ENCODE results near the gene FBXO31. TPM values are rescaled to one million over a fixed set of nuclear protein-coding genes. Genes with fewer than 3 reads are reported as not detected.

The FBXO31 gene
- total RNA-seq, 1 experiment from 2014 or later, result 11.9 TPM

- no peak overlapping the region for H3K4me3 ChIP-seq
- H3K27ac ChIP-seq, result no peak overlapping the region
- no peaks in the 10 kb centered on the region; the same call in 1 of the 2 replicates for H3K4me1 ChIP-seq
- peaks cover 5% of the 10 kb centered on the region; the same call in 1 of the 2 replicates for H3K36me3 ChIP-seq
- H3K9me3 ChIP-seq (replicated peaks), result no peaks in the 10 kb centered on the region
- no peaks in the 10 kb centered on the region for H3K27me3 ChIP-seq
- DNase-seq, result no peak
Measured at GRCh38 chr16:87339086-87339723, 44.4 kb downstream of the FBXO31 start.

GRCh38 chr16:87338155-87338765 is 45.3 kb downstream of the FBXO31 start:
- DNase-seq, result no peak
- Histone ChIP-seq H3K27me3 (no peaks in the 10 kb centered on the region), H3K4me1 (no peaks in the 10 kb centered on the region; the same call in 1 of the 2 replicates), H3K36me3 (peaks cover 5% of the 10 kb centered on the region; the same call in 1 of the 2 replicates), H3K9me3 (replicated peaks) (no peaks in the 10 kb centered on the region), H3K4me3 (no peak overlapping the region), H3K27ac (no peak overlapping the region)

GRCh38 chr16:87337262-87337771 is 46.3 kb downstream of the FBXO31 start:
- H3K36me3 ChIP-seq, result peaks cover 5% of the 10 kb centered on the region; the same call in 1 of the 2 replicates
- no peaks in the 10 kb centered on the region for H3K27me3 ChIP-seq
- H3K27ac ChIP-seq, result no peak overlapping the region
- no peak overlapping the region for H3K4me3 ChIP-seq
- peak; percentile 31 to 33 for DNase-seq
- H3K9me3 ChIP-seq (replicated peaks), result no peaks in the 10 kb centered on the region
- H3K4me1 ChIP-seq, result no peaks in the 10 kb centered on the region; the same call in 1 of the 2 replicates

GRCh38 chr16:87336434-87337240 is 46.9 kb downstream of the FBXO31 start:
- H3K36me3 ChIP-seq, result no peaks in the 10 kb centered on the region
- no peaks in the 10 kb centered on the region for H3K9me3 ChIP-seq (replicated peaks)
- DNase-seq, result no peak
- H3K27ac ChIP-seq, result no peak overlapping the region
- no peaks in the 10 kb centered on the region; the same call in 1 of the 2 replicates for H3K4me1 ChIP-seq
- no peaks in the 10 kb centered on the region for H3K27me3 ChIP-seq
- no peak overlapping the region for H3K4me3 ChIP-seq

GRCh38 chr16:87335625-87336433 is 47.7 kb downstream of the FBXO31 start:
- Histone ChIP-seq H3K27me3 (no peaks in the 10 kb centered on the region), H3K4me1 (no peaks in the 10 kb centered on the region; the same call in 1 of the 2 replicates), H3K27ac (no peak overlapping the region), H3K36me3 (no peaks in the 10 kb centered on the region), H3K9me3 (replicated peaks) (no peaks in the 10 kb centered on the region), H3K4me3 (no peak overlapping the region)
- DNase-seq, result no peak

GRCh38 chr16:87334651-87335624 is 48.6 kb downstream of the FBXO31 start:
- H3K9me3 ChIP-seq (replicated peaks), result no peaks in the 10 kb centered on the region
- no peak overlapping the region for H3K4me3 ChIP-seq
- H3K36me3 ChIP-seq, result no peaks in the 10 kb centered on the region
- no peak overlapping the region for H3K27ac ChIP-seq
- no peaks in the 10 kb centered on the region; the same call in 1 of the 2 replicates for H3K4me1 ChIP-seq
- DNase-seq, result peak; percentile 11 to 24
- no peaks in the 10 kb centered on the region for H3K27me3 ChIP-seq

GRCh38 chr16:87333581-87334331 is 49.8 kb downstream of the FBXO31 start:
- H3K27ac ChIP-seq, result no peak overlapping the region
- H3K4me3 ChIP-seq, result no peak overlapping the region
- H3K4me1 ChIP-seq, result no peaks in the 10 kb centered on the region; the same call in 1 of the 2 replicates
- no peaks in the 10 kb centered on the region for H3K27me3 ChIP-seq
- no peaks in the 10 kb centered on the region for H3K36me3 ChIP-seq
- DNase-seq, result no peak
- H3K9me3 ChIP-seq (replicated peaks), result no peaks in the 10 kb centered on the region

GRCh38 chr16:87333101-87333500 is 50.5 kb downstream of the FBXO31 start:
- H3K27me3 ChIP-seq, result no peaks in the 10 kb centered on the region

GRCh38 chr16:87332150-87332549 is 51.4 kb downstream of the FBXO31 start:
- H3K36me3 ChIP-seq, result no peaks in the 10 kb centered on the region
- H3K4me1 ChIP-seq, result no peaks in the 10 kb centered on the region
- DNase-seq, result no peak
- H3K4me3 ChIP-seq, result no peak overlapping the region
- no peak overlapping the region for H3K27ac ChIP-seq
- no peaks in the 10 kb centered on the region for H3K27me3 ChIP-seq
- H3K9me3 ChIP-seq (replicated peaks), result no peaks in the 10 kb centered on the region

More at GRCh38 chr16:87333101-87333500, 50.5 kb downstream of the FBXO31 start:
- no peak overlapping the region for H3K4me3 ChIP-seq
- H3K27ac ChIP-seq, result no peak overlapping the region
- no peak for DNase-seq
- H3K36me3 ChIP-seq, result no peaks in the 10 kb centered on the region
- no peaks in the 10 kb centered on the region for H3K9me3 ChIP-seq (replicated peaks)
- no peaks in the 10 kb centered on the region; the same call in 1 of the 2 replicates for H3K4me1 ChIP-seq

- Histone ChIP-seq H3K9me3 (replicated peaks) (no peaks in the 10 kb centered on the region), H3K27ac (no peak overlapping the region), H3K4me3 (no peak overlapping the region), H3K36me3 (no peaks in the 10 kb centered on the region), H3K27me3 (no peaks in the 10 kb centered on the region), H3K4me1 (no peaks in the 10 kb centered on the region)
- DNase-seq, result no peak
Measured at GRCh38 chr16:87331241-87331801, 52.3 kb downstream of the FBXO31 start.

GRCh38 chr16:87330646-87331045 is 52.9 kb downstream of the FBXO31 start:
- H3K9me3 ChIP-seq (replicated peaks), result no peaks in the 10 kb centered on the region
- no peak overlapping the region for H3K27ac ChIP-seq
- H3K27me3 ChIP-seq, result no peaks in the 10 kb centered on the region
- no peaks in the 10 kb centered on the region for H3K36me3 ChIP-seq
- DNase-seq, result no peak
- H3K4me3 ChIP-seq, result no peak overlapping the region
- no peaks in the 10 kb centered on the region for H3K4me1 ChIP-seq

GRCh38 chr16:87330257-87330624 is 53.3 kb downstream of the FBXO31 start:
- DNase-seq, result no peak
- Histone ChIP-seq H3K9me3 (replicated peaks) (no peaks in the 10 kb centered on the region), H3K4me3 (no peak overlapping the region), H3K36me3 (no peaks in the 10 kb centered on the region), H3K4me1 (no peaks in the 10 kb centered on the region), H3K27ac (no peak overlapping the region), H3K27me3 (no peaks in the 10 kb centered on the region)
